ENCODE data around the gene OR2T1. TPM values are rescaled to one million over a fixed set of nuclear protein-coding genes. Genes with fewer than 3 reads are reported as not detected.

Gene OR2T1
- total and polyA plus RNA-seq, 2 of the 13 experiments (the other 11 are each of a cell fraction or from before 2014, with no cell fraction given): not detected

- H3K27me3 ChIP-seq (ENCODE audit: control insufficient read depth in 1 of 2, insufficient read depth in 2 of 2, low read length in 2 of 2): no peaks in the 10 kb centered on the region
- no peaks in the 10 kb centered on the region for H4K20me1 ChIP-seq (ENCODE audit: insufficient read depth, low read length)
- H3K4me2 ChIP-seq (ENCODE audit: low read depth, low read length): no peak overlapping the region
- H2AFZ ChIP-seq (ENCODE audit: low read length): no peak overlapping the region
- TF ChIP-seq HDAC2 (CRISPR knock-in tag; IDR thresholded peaks at IDR 0.05) (no peak), TBL1XR1 (IDR thresholded peaks at IDR 0.05; ENCODE audit: borderline replicate concordance, low read length, partially characterized antibody) (no peak), MLX (CRISPR knock-in tag; IDR thresholded peaks at IDR 0.05) (no peak), FUBP1 (CRISPR knock-in tag; IDR thresholded peaks at IDR 0.05; ENCODE audit: borderline replicate concordance) (no peak), ZNF879 (CRISPR knock-in tag; IDR thresholded peaks at IDR 0.05) (no peak), ZNF570 (CRISPR knock-in tag; IDR thresholded peaks at IDR 0.05; ENCODE audit: borderline replicate concordance) (no peak), FOXK2 (IDR thresholded peaks at IDR 0.05) (no peak), NFRKB (IDR thresholded peaks at IDR 0.05) (no peak), ZNF766 (CRISPR knock-in tag; IDR thresholded peaks at IDR 0.05; ENCODE audit: borderline replicate concordance) (no peak), HOXA5 (CRISPR knock-in tag; IDR thresholded peaks at IDR 0.05) (no peak), HBP1 (CRISPR knock-in tag; IDR thresholded peaks at IDR 0.05; ENCODE audit: low read depth) (no peak), TCF12 (IDR thresholded peaks at IDR 0.05) (no peak), TCF12 (CRISPR knock-in tag; IDR thresholded peaks at IDR 0.05) (no peak), HDAC1 (CRISPR knock-in tag; IDR thresholded peaks at IDR 0.05) (no peak)
- DNase-seq (ENCODE audit: low spot score): no peak
- H3K4me1 ChIP-seq (ENCODE audit: insufficient read depth, low read length): no peaks in the 10 kb centered on the region
- peaks cover 19% of the 10 kb centered on the region for H3K9me3 ChIP-seq (ENCODE audit: low read length)
- no peak for FAIRE-seq
- no peaks in the 10 kb centered on the region for H3K79me2 ChIP-seq (ENCODE audit: insufficient read depth, low read length)
- H3K27ac ChIP-seq (ENCODE audit: extremely low read length, insufficient read depth, low read length): no peak overlapping the region
- intact Hi-C loops (cut with micrococcal nuclease; ENCODE audit: unreplicated experiment) (no loop called here), in situ Hi-C loops (cut with HindIII; ENCODE audit: extremely low pct_ligation_motif_present, low pct_unique_long_range_greater_than_20kb) (no loop called here)
- no peak for ATAC-seq
- H3K36me3 ChIP-seq (replicated peaks in 1 of 2; ENCODE audit: control insufficient read depth in 1 of 2, insufficient read depth in 2 of 2, low read length in 2 of 2): no peaks in the 10 kb centered on the region
- no TSS peak for BruUV-seq (replicated peaks)
- ChIA-PET CTCF (ENCODE audit: low intra/inter-chr PET ratio, low total read pairs) (no interaction called here), POLR2A (no interaction called here)
- H3K9ac ChIP-seq (ENCODE audit: insufficient read depth, low read depth, low read length): no peak overlapping the region
- no peak overlapping the region for H3K4me3 ChIP-seq (replicated peaks in 1 of 3; ENCODE audit: insufficient read depth in 1 of 3, low read depth in 2 of 3, low read length in 3 of 3)
These were observed 36.2 kb upstream of the OR2T1 start for GRCh38 chr1:248366609-248367008.
